GM12878 (cell line): ENCODE results near the gene SEC11A. TPM values are rescaled to one million over a fixed set of nuclear protein-coding genes. Genes with fewer than 3 reads are reported as not detected.

Experiments used
- BACH1 ChIP-seq: fragments of 450-650 bp; IDR thresholded peaks from 2 replicates; pipeline ENCODE4 v1.6.1; 2017; ENCODE audit warnings: mild to moderate bottlenecking, borderline replicate concordance
- BCL11A ChIP-seq: IDR thresholded peaks from 2 replicates; pipeline ENCODE4 v1.6.1; 2011; ENCODE audit warnings: low read depth, low read length
- BHLHE40 ChIP-seq, 2 experiments: fragments of 450-650 bp in 1 of 2; IDR thresholded peaks; 2 replicates each; pipeline ENCODE4 v1.6.1; 2011 to 2017; ENCODE audit warnings: low read depth in 2 of 2, borderline replicate concordance in 1 of 2, improper control_type of control experiment in 1 of 2, low read length in 1 of 2, mild to moderate bottlenecking in 1 of 2
- CBX3 ChIP-seq: fragments of 200-600 bp; sonication (generic); IDR thresholded peaks from 2 replicates; pipeline ENCODE4 v1.6.1; 2016; ENCODE audit warnings: low read depth, borderline replicate concordance
- CEBPB ChIP-seq, 2 experiments: fragments of 150-350 bp in 1 of 2; IDR thresholded peaks; 2 replicates each; pipeline ENCODE4 v1.6.1; 2012 to 2014; ENCODE audit warnings: low read depth in 2 of 2, low read length in 2 of 2, borderline replicate concordance in 1 of 2, inconsistent platforms in 1 of 2
- CHD2 ChIP-seq: IDR thresholded peaks from 2 replicates; pipeline ENCODE4 v1.6.1; 2011; ENCODE audit warnings: low read depth, low read length, improper control_type of control experiment, borderline replicate concordance
- DPF2 ChIP-seq: fragments of 450-650 bp; IDR thresholded peaks from 2 replicates; pipeline ENCODE4 v1.6.1; 2017; ENCODE audit warnings: mild to moderate bottlenecking
- EGR1 ChIP-seq, 2 experiments: IDR thresholded peaks; 1 replicate in 1 of 2; 2 replicates in 1 of 2; pipeline ENCODE4 v1.6.1; 2011 to 2012; ENCODE audit warnings: low read depth in 2 of 2, low read length in 2 of 2, borderline replicate concordance in 1 of 2, mild to moderate bottlenecking in 1 of 2, moderate library complexity in 1 of 2
- GATAD2B ChIP-seq: fragments of 450-650 bp; conservative IDR thresholded peaks from 2 replicates; pipeline ENCODE4 v1.6.1; 2017; ENCODE audit warnings: low read depth, mild to moderate bottlenecking, moderate library complexity
- JUND ChIP-seq: IDR thresholded peaks from 2 replicates; pipeline ENCODE4 v1.6.1; 2012; ENCODE audit warnings: low read depth, mild to moderate bottlenecking, low read length, improper control_type of control experiment, moderate library complexity
- MLLT1 ChIP-seq: fragments of 450-650 bp; IDR thresholded peaks from 2 replicates; pipeline ENCODE4 v1.6.1; 2016; ENCODE audit warnings: mild to moderate bottlenecking
- MTA3 ChIP-seq: IDR thresholded peaks from 2 replicates; pipeline ENCODE4 v1.6.1; 2012; ENCODE audit warnings: low read length, inconsistent platforms, borderline replicate concordance
- MXI1 ChIP-seq: fragments of 150-350 bp; IDR thresholded peaks from 2 replicates; pipeline ENCODE4 v1.6.1; 2011; ENCODE audit warnings: low read depth, mild to moderate bottlenecking, inconsistent platforms, low read length, improper control_type of control experiment
- NFYB ChIP-seq: IDR thresholded peaks from 2 replicates; pipeline ENCODE4 v1.6.1; 2011; ENCODE audit warnings: low read depth, mild to moderate bottlenecking, low read length, improper control_type of control experiment, moderate library complexity; ENCODE audit not compliant: insufficient read depth
- NR2C1 ChIP-seq: fragments of 450-650 bp; IDR thresholded peaks from 2 replicates; pipeline ENCODE4 v1.6.1; 2017; ENCODE audit warnings: antibody characterized with exemption, mild to moderate bottlenecking, moderate library complexity
- ZBTB4 ChIP-seq: fragments of 450-650 bp; formaldehyde crosslinking; IDR thresholded peaks from 2 replicates; pipeline ENCODE4 v1.4.0; 2022; ENCODE audit warnings: mild to moderate bottlenecking, moderate library complexity
- ZNF217 ChIP-seq: fragments of 450-650 bp; IDR thresholded peaks from 2 replicates; pipeline ENCODE4 v1.6.1; 2017; ENCODE audit warnings: antibody characterized with exemption, mild to moderate bottlenecking
- polyA plus RNA-seq, 11 experiments: library from polyadenylated mRNA; depleted of rRNA in 4 of 11; unstranded in 6 of 11; stranded (reverse) in 5 of 11; fragments of >200 nt; fragmentation: Nextera tagmentation in 4 of 11; fragmentation: Illumina TruSeq in 1 of 11; extraction: Ambion mirVana in 4 of 11; extraction: Trizol in 1 of 11; gene quantifications; 1 replicate in 1 of 11; 2 replicates in 10 of 11; pipeline versions ENCODE4 v1.2.1 to v1.2.3, GENCODE V29; 2011 to 2016; ENCODE audit warnings: inconsistent platforms in 2 of 11, missing spikeins in 2 of 11, low read depth in 1 of 11
- total RNA-seq, 4 experiments: library from RNA; depleted of rRNA in 3 of 4; stranded (reverse); fragments of >200 nt in 3 of 4; fragmentation: Illumina TruSeq in 1 of 4; extraction: Trizol in 1 of 4; gene quantifications; 2 replicates each; pipeline versions ENCODE4 v1.2.1 to v1.2.3, GENCODE V29; 2013 to 2021
- TF ChIP-seq, protein P1 (sequence below): IDR thresholded peaks from 2 replicates; pipeline ENCODE4 v1.6.1; 2011; ENCODE audit warnings: low read depth, mild to moderate bottlenecking, low read length, moderate library complexity, borderline replicate concordance; ENCODE audit errors: extremely low read depth
- TF ChIP-seq, protein P2 (sequence below): fragments of 450-650 bp; IDR thresholded peaks from 2 replicates; pipeline ENCODE4 v1.6.1; 2017; ENCODE audit warnings: mild to moderate bottlenecking, low read depth, inconsistent platforms; ENCODE audit not compliant: poor library complexity, severe bottlenecking
- TF ChIP-seq, protein P3 (sequence below): IDR thresholded peaks from 2 replicates; pipeline ENCODE4 v1.6.1; 2011; ENCODE audit warnings: borderline replicate concordance, low read depth, mild to moderate bottlenecking, moderate library complexity, mixed read lengths, low read length; ENCODE audit not compliant: insufficient read depth; ENCODE audit errors: extremely low read length

SEC11A gene
- total and polyA plus RNA-seq, 10 of the 15 experiments (the other 5 are each of a cell fraction or from before 2014, with no cell fraction given) = 99.2 to 159 (median 143) TPM

GRCh38 chr15:84748274-84749110, 32.6 kb upstream of the SEC11A start, which contains the start of gene ZNF592 (continued):
- TF ChIP-seq, protein P1, sequence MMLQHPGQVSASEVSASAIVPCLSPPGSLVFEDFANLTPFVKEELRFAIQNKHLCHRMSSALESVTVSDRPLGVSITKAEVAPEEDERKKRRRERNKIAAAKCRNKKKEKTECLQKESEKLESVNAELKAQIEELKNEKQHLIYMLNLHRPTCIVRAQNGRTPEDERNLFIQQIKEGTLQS = no peak
- TF ChIP-seq GATAD2B = 0 out of 2 replicates have a peak, but pooled peaks have one; percentile 57
- TF ChIP-seq ZNF217 = 0 out of 2 replicates have a peak, but pooled peaks have one; percentile 13
- peak in 1 of 2 experiments; percentile 97; a peak in 2 of 3 replicates for TF ChIP-seq EGR1 (IDR thresholded peaks at IDR 0.05; ENCODE audit: borderline replicate concordance in 1 of 2, low read depth in 2 of 2, low read length in 2 of 2)
- no peak for TF ChIP-seq NFYB
- TF ChIP-seq BCL11A = no peak
- no peak for TF ChIP-seq ZBTB4 (CRISPR knock-in tag)
- peak in 1 of 2 experiments; percentile 50; a peak in 2 of 4 replicates for TF ChIP-seq BHLHE40 (IDR thresholded peaks at IDR 0.05; ENCODE audit: borderline replicate concordance in 1 of 2, low read depth in 2 of 2, low read length in 1 of 2)
- TF ChIP-seq, protein P2, sequence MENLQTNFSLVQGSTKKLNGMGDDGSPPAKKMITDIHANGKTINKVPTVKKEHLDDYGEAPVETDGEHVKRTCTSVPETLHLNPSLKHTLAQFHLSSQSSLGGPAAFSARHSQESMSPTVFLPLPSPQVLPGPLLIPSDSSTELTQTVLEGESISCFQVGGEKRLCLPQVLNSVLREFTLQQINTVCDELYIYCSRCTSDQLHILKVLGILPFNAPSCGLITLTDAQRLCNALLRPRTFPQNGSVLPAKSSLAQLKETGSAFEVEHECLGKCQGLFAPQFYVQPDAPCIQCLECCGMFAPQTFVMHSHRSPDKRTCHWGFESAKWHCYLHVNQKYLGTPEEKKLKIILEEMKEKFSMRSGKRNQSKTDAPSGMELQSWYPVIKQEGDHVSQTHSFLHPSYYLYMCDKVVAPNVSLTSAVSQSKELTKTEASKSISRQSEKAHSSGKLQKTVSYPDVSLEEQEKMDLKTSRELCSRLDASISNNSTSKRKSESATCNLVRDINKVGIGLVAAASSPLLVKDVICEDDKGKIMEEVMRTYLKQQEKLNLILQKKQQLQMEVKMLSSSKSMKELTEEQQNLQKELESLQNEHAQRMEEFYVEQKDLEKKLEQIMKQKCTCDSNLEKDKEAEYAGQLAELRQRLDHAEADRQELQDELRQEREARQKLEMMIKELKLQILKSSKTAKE = no peak
- TF ChIP-seq MTA3 = no peak
- peak; percentile 72 for TF ChIP-seq BACH1
- peak; percentile 24 for TF ChIP-seq NR2C1
- TF ChIP-seq MXI1 = no peak
- TF ChIP-seq CEBPB (IDR thresholded peaks at IDR 0.05; ENCODE audit: borderline replicate concordance in 1 of 2, low read depth in 2 of 2, low read length in 2 of 2) = no peak
- TF ChIP-seq CBX3 = no peak
- TF ChIP-seq JUND = no peak
- TF ChIP-seq, protein P3, sequence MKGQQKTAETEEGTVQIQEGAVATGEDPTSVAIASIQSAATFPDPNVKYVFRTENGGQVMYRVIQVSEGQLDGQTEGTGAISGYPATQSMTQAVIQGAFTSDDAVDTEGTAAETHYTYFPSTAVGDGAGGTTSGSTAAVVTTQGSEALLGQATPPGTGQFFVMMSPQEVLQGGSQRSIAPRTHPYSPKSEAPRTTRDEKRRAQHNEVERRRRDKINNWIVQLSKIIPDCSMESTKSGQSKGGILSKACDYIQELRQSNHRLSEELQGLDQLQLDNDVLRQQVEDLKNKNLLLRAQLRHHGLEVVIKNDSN = no peak
- TF ChIP-seq DPF2 = peak; percentile 54; the same call in 1 of the 2 replicates
- no peak for TF ChIP-seq CHD2
- no peak for TF ChIP-seq MLLT1
